Activated CD4-positive, alpha-beta T cell treated with anti-CD3 and anti-CD28 coated beads, Interleukin-2, amount 10 ng/mL, durations not matched to agents 24 days and 14 days (primary cell): ENCODE results near the gene FAM110D. TPM values are rescaled to one million over a fixed set of nuclear protein-coding genes. Genes with fewer than 3 reads are reported as not detected.

ENCODE experiments used
- DNase-seq: peaks from one replicate; pipeline ENCODE4 v3.0.0; 2022
- H3K27ac Mint-ChIP-seq: one replicate; pipeline ENCODE4 v1.8.0; 2022; ENCODE audit warnings: mild to moderate bottlenecking, mixed read lengths
- H3K27me3 Mint-ChIP-seq: one replicate; pipeline ENCODE4 v1.8.0; 2022; ENCODE audit warnings: mixed read lengths
- H3K36me3 Mint-ChIP-seq: one replicate; pipeline ENCODE4 v1.8.0; 2022; ENCODE audit warnings: low read depth, mild to moderate bottlenecking, mixed read lengths
- H3K4me1 Mint-ChIP-seq: one replicate; pipeline ENCODE4 v1.8.0; 2021; ENCODE audit warnings: mixed read lengths
- H3K4me3 Mint-ChIP-seq: one replicate; pipeline ENCODE4 v1.8.0; 2022; ENCODE audit warnings: mild to moderate bottlenecking, moderate library complexity, mixed read lengths
- H3K9me3 Mint-ChIP-seq: one replicate; pipeline ENCODE4 v1.8.0; 2021; ENCODE audit warnings: mixed read lengths
- intact Hi-C: fragments of 100-400 bp; cut with micrococcal nuclease; formaldehyde crosslinking; loops from one replicate; pipeline ENCODE4 v1.15.1; 2023
- total RNA-seq: library from RNA; stranded (reverse); gene quantifications from 2 replicates; pipeline ENCODE4 v1.2.3, GENCODE V29; 2022

FAM110D gene
- total RNA-seq, 1 donor from 2014 or later = 0.07 TPM

DNA sequence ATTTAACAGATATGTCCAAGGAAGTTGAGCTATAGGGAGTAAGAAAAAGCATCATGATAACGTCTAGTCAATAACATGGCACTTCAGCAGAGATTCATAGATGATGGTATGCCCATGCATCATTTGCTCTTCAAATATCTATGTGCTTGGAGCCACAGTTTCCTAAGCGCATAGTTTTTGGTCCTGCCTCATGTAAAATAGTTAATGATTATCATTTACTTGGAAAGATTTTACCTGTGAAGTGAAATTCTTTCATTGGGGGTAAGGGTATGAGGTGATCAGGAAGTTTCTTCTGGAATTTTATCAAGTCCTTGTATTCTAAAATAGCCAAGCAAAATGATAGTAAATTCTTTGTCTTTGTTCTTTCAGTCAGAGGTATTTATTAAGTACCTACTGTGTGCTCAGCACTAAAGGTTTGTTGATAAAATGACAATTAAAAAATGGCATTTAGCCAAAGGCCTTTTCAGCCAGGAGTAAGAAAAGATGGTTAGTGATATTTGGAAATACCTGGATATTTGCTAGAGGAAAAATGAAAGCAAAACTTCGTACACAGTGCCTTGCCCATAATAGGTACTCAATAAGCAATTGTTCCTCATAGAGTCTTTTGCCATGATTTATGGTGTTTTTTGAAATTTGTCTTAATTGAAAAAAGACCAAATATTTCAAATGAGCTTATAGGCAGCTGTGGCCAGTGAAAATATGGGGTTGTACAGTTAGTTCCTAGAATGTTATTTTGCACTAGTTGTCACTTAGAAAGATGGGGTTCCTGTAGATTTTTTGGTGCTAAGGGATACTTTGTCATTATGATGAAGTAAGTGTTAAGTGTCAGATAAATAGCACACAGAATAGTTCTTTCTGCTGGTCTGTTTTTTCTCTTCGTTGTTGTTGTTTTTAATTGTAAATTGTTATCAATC is 34.2 kb upstream of the FAM110D start:
- H3K27me3 Mint-ChIP-seq = no peaks in the 10 kb centered on the region
- H3K4me3 Mint-ChIP-seq = peak overlapping the region; percentile 48
- H3K27ac Mint-ChIP-seq = peak overlapping the region; percentile 41

DNA sequence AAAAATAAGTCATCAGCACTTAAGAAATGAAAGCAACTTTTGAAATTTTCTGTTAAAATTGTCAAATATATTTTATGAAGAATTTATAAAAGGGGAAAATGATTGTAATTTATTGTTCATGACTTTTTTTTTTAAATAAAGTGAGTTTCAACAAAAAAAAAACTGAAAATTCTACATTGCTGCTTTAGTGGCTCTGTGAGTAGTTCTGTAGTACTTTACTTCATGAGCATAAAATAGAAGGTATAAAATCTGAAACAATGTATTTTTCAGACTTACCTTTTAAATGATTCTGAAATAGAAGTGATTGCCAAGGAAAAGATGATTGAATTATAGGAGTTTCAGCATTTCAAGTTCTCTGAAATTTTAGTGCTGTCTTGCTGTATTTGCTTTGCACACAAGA is 33.5 kb upstream of the FAM110D start:
- no peaks in the 10 kb centered on the region for H3K27me3 Mint-ChIP-seq
- intact Hi-C loops = loop anchor here (10.0 kb wide), 1 partner anchor 221 kb away; the partner anchor contains the start of gene STMN1
- H3K27ac Mint-ChIP-seq = peak overlapping the region; percentile 25
- H3K4me1 Mint-ChIP-seq = peaks cover 49% of the 10 kb centered on the region
- peaks cover 14% of the 10 kb centered on the region for H3K36me3 Mint-ChIP-seq
- no peaks in the 10 kb centered on the region for H3K9me3 Mint-ChIP-seq
- no peak overlapping the region for H3K4me3 Mint-ChIP-seq
- DNase-seq = no peak

More for the DNA sequence above, 34.2 kb upstream of the FAM110D start:
- Mint-ChIP-seq H3K36me3 (peaks cover 20% of the 10 kb centered on the region), H3K9me3 (no peaks in the 10 kb centered on the region), H3K4me1 (peaks cover 56% of the 10 kb centered on the region)
- intact Hi-C loops = loop anchor here (10.0 kb wide), 1 partner anchor 220 kb away; the partner anchor contains the start of gene STMN1
- no peak for DNase-seq

DNA sequence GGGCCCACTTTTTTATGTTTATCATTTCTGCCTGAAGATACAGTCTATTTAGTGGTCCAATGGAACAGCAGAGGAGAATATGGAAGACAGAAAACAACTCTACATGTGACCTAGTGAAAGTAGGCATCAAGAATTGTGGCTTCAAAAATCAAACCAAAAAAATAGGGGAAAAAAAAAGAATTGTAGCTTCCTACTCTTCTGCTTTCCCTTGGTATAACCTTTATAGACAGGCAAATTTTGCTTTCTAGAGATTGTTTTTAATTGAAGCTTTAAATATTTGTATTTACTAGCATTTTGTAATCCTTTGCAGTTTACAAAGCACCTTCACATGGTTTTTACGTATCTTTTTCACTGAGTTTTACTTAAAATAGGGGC is 32.9 kb upstream of the FAM110D start:
- intact Hi-C loops = loop anchor here (10.0 kb wide), 1 partner anchor 221 kb away; the partner anchor contains the start of gene STMN1
- H3K36me3 Mint-ChIP-seq = peaks cover 13% of the 10 kb centered on the region
- H3K4me1 Mint-ChIP-seq = peaks cover 50% of the 10 kb centered on the region
- peak overlapping the region; percentile 73 for H3K4me3 Mint-ChIP-seq
- H3K27me3 Mint-ChIP-seq = no peaks in the 10 kb centered on the region
- peak overlapping the region; percentile 89 for H3K27ac Mint-ChIP-seq
- no peak for DNase-seq
- H3K9me3 Mint-ChIP-seq = no peaks in the 10 kb centered on the region

DNA sequence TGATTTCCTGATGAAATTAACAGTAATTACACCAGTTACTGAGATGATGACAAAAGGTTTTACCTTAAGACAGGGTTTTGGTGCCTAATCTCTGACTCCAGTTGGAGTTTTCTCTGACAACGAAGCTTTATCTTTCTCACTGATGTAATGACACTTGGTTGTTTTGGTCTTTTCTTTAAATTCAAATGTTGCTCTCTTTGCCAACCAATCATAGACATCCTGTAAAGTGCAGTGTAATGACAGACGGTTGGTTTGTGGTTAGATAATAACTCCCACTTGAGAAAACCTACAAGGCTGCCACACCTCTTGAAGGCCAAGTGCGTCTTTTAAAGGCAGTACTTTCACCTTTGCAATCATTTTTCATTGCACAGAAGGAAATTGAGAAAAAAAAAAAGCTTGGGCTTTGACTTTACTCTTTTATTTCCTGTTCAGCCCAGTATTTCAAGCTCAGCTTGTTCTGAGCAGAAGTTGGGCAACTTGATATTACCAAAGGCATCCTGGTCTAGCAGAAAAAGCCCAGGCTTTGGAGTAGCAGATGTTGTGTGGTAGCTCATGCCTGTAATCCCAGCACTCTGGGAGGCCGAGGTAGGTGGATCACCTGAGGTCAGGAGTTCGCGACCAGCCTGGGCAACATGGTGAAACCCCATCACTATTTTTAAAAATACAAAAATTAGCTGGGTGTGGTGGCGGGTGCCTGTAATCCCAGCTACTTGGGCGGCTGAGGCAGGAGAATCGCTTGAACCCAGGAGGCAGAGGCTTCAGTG is 32.4 kb upstream of the FAM110D start:
- Mint-ChIP-seq H3K27me3 (no peaks in the 10 kb centered on the region), H3K36me3 (peaks cover 13% of the 10 kb centered on the region), H3K4me1 (peaks cover 50% of the 10 kb centered on the region), H3K27ac (peak overlapping the region; percentile 89), H3K4me3 (peak overlapping the region; percentile 73), H3K9me3 (no peaks in the 10 kb centered on the region)
- DNase-seq = peak; percentile 91
- intact Hi-C loops = loop anchor here (10.0 kb wide), 1 partner anchor 222 kb away; the partner anchor contains the start of gene STMN1

DNA sequence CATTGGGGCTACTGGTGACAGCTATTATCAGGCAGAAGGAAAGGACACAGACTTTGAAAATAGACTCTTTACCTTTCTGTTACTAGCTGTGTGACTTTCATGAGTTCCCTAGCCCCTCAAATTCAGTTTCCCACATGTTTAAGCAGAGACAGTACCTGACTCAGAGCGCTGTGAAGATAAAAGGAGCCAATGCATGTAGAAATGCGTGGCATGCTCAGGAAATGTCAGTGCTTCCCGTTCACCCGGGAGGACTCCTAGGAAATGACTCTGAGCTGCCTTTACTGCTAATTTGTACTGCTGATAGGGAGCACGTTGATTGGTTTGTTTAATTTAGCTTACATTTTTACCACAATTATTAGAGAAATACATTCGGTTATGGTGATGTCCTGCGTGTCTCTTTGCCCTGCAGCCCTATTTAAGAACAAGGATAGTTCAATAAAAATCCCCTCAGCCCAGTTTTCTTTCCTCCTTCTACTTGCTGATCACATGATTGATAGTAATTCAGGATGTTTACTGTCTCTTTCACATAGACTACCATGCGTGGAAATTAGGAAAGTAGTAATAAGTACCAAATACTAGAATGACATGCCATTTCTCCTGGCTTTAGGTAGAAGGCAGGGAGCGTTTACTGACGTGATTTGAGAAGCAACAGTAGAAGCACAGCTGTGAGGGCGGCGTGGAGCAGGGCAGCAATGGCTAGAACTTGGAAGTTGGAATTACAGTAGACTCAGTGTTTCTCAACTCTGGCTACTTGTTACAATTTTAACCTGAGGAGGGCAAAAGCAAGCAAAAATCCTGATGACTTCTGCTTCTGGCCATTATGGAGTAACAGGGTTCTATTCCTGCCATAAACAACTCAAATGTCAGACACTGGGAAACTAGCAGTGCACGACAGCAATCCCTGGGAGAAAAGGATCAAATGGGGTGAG is 31.4 kb upstream of the FAM110D start:
- Mint-ChIP-seq H3K27ac (peak overlapping the region; percentile 56), H3K4me1 (peaks cover 50% of the 10 kb centered on the region), H3K27me3 (no peaks in the 10 kb centered on the region), H3K36me3 (peaks cover 8% of the 10 kb centered on the region), H3K9me3 (no peaks in the 10 kb centered on the region), H3K4me3 (peak overlapping the region; percentile 73)
- DNase-seq = peak; percentile 72
- intact Hi-C loops = loop anchor here (10.0 kb wide), 1 partner anchor 223 kb away; the partner anchor contains the start of gene STMN1

DNA sequence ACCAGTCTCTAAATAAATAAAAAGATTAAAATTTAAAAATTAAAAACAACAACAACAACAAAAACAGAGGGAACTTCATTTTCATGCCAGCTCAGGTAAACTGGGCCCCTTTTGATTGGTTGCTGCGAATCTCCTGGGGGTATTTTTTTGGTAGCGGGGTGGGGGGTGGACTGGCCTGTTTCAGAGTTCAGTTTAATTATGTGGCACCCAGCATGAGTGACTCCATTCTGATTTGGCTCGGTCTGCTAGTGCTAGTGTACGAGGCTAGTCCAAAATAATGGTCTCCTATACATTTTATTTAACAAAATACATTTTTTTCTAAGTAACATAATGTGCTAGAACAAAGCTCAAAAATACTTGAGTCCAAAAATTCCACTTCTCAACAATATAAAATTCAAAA is 29.1 kb upstream of the FAM110D start:
- no peak for DNase-seq
- Mint-ChIP-seq H3K27ac (no peak overlapping the region), H3K36me3 (peaks cover 3% of the 10 kb centered on the region), H3K4me1 (peaks cover 38% of the 10 kb centered on the region), H3K9me3 (no peaks in the 10 kb centered on the region), H3K27me3 (no peaks in the 10 kb centered on the region), H3K4me3 (no peak overlapping the region)
- intact Hi-C loops = loop anchor here (10.0 kb wide), 1 partner anchor 225 kb away; the partner anchor contains the start of gene STMN1

DNA sequence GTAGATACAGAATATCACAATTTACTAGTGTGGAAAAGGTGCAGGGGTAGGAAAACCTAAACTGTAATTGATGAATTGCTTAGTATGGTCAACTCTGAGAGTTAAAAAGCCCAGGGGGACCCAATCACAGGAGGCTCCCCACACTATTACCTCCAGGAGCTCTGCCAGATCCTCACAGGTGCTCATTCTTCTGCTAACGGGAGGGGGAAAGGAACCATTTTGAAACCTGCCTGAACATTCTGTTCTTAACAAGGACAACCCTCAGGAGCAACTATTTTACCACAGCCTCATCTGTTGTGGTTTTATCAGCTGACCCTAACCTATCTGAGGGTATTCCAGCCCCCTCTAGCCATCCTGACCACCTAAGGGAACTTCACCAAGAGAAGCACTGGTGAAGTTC is 28.2 kb upstream of the FAM110D start:
- intact Hi-C loops = no loop called here
- H3K4me1 Mint-ChIP-seq = peaks cover 32% of the 10 kb centered on the region
- DNase-seq = no peak
- no peaks in the 10 kb centered on the region for H3K9me3 Mint-ChIP-seq
- peaks cover 3% of the 10 kb centered on the region for H3K36me3 Mint-ChIP-seq
- H3K27me3 Mint-ChIP-seq = no peaks in the 10 kb centered on the region
- no peak overlapping the region for H3K27ac Mint-ChIP-seq
- no peak overlapping the region for H3K4me3 Mint-ChIP-seq

DNA sequence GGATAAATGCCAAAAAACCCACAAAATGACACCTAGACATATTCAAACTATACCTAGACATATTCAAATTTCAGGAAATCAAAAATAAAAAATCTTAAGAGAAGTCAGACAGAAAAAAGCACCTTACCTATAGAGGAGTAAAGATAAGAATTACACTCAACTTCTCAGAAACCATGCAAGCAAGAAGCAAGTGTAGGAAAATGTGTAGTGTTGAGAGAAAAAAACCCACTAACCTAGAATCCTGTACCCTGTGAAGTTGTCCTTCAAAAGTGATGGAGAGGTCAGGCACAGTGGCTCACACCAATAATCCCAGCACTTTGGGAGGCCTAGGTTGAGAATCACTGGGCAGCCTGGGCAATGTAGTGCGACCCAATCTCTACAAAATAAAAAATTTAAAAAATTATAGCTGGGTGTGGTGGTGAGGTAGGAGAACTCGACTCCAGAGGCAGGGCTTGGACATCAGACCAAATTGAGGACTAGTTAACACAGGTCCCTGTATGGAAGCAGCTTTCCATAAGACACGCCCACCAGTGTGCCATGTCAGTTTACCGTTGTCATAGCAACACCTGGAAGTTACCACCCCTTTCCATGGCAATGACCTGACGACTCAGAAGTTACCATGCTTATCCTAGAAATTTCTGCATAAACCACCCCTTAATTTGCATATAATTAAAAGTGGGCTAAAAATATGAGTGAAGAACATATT is 26.6 kb upstream of the FAM110D start:
- no peaks in the 10 kb centered on the region for H3K27me3 Mint-ChIP-seq
- no peaks in the 10 kb centered on the region for H3K9me3 Mint-ChIP-seq
- intact Hi-C loops = no loop called here
- no peak overlapping the region for H3K4me3 Mint-ChIP-seq
- no peak overlapping the region for H3K27ac Mint-ChIP-seq
- no peaks in the 10 kb centered on the region for H3K36me3 Mint-ChIP-seq
- no peak for DNase-seq
- H3K4me1 Mint-ChIP-seq = peaks cover 19% of the 10 kb centered on the region

DNA sequence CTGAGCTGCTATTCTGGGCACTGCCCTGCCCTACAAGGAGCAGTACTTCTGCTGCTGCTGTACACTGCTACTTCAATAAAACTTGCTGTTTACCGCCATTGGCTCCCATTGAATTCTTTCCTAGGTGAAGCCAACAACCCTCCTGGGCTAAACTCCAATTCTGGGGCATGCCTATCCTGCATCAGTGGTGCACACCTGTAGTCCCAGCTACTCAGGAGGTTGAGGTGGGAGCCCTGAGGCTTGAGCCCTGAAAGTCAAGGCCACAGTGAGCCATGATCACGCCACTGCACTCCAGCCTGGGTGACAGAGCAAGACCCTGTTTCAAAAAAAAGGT is 26.1 kb upstream of the FAM110D start:
- Mint-ChIP-seq H3K9me3 (no peaks in the 10 kb centered on the region), H3K27me3 (no peaks in the 10 kb centered on the region), H3K4me3 (no peak overlapping the region), H3K4me1 (peaks cover 14% of the 10 kb centered on the region), H3K36me3 (no peaks in the 10 kb centered on the region), H3K27ac (no peak overlapping the region)
- intact Hi-C loops = no loop called here
- DNase-seq = no peak

DNA sequence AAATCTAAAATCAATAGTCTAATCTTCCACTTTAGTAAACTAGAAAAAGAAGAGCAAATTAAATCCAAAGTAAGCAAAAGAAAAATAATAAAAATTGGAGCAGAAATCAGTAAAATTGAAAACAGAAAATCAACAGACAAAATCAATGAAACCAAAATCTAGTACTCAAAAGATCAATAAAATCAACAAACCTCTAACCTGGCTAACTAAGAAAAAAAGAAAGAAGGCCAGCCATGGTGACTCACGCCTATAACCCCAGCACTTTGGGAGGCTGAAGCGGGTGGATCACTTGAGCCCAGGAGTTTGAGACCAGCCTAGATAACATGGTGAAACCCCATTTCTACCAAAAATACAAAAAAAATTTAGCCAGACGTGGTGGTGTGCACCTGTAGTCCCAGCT is 24.4 kb upstream of the FAM110D start:
- Mint-ChIP-seq H3K36me3 (no peaks in the 10 kb centered on the region), H3K9me3 (no peaks in the 10 kb centered on the region), H3K27ac (no peak overlapping the region), H3K27me3 (no peaks in the 10 kb centered on the region), H3K4me3 (no peak overlapping the region), H3K4me1 (peaks cover 14% of the 10 kb centered on the region)
- no peak for DNase-seq
- intact Hi-C loops = no loop called here

DNA sequence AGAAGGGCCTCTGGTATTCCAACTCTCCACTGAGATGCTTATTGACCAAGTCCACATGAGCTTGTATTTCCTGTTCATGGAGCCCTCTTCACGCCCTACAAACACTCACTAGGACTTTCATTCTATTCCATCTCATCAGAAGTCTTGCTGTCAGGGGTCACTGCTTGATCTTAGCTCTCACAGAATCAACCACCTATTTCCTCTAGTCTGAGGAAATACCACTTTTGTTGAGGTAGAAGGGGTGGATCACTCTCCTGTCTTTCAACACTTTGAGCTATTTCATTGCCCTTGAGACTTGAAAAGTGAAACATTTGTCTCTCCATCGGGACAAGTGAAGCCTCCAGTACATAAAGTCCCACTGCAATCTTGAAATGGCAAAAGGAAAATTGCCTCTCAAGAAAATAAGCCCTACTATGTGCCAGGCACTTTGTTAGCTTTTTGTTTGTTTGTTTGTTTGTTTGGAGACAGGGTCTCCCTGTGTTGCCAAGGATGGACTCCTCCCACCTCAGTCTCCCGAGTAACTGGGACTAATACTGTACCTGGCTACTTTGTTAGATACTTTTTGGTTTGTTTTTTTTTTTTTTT is 19.8 kb upstream of the FAM110D start:
- intact Hi-C loops = no loop called here
- H3K4me3 Mint-ChIP-seq = no peak overlapping the region
- peaks cover 10% of the 10 kb centered on the region for H3K4me1 Mint-ChIP-seq
- peaks cover 6% of the 10 kb centered on the region for H3K27me3 Mint-ChIP-seq
- no peaks in the 10 kb centered on the region for H3K36me3 Mint-ChIP-seq
- H3K27ac Mint-ChIP-seq = no peak overlapping the region
- no peak for DNase-seq
- H3K9me3 Mint-ChIP-seq = no peaks in the 10 kb centered on the region

DNA sequence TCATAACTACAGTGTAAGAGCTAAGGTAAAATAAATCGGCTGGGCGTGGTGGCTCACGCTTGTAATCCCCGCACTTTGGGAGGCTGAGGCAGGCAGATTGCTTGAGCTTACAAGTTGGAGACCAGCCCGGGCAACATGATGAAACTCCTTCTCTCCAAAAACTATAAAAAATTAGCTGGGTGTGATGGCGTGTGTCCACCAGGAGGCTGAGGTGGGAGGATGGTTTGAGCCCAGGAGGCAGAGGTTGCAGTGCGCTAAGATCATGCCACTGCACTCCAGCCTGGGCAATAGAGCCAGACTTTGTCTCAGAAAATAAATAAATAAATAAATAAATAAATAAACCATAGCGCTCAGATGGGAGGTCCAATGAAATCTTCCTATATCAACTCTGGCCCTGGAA is 16.7 kb upstream of the FAM110D start:
- intact Hi-C loops = no loop called here
- H3K4me1 Mint-ChIP-seq = peaks cover 12% of the 10 kb centered on the region

More for the DNA sequence above, 16.7 kb upstream of the FAM110D start:
- Mint-ChIP-seq H3K4me3 (no peak overlapping the region), H3K36me3 (no peaks in the 10 kb centered on the region), H3K27ac (no peak overlapping the region), H3K9me3 (no peaks in the 10 kb centered on the region), H3K27me3 (peaks cover 10% of the 10 kb centered on the region)
- DNase-seq = no peak
